Right lobe of liver (tissue), 6 donors: Measurements from ENCODE around the gene CACNA1B. TPM values are rescaled to one million over a fixed set of nuclear protein-coding genes. Genes with fewer than 3 reads are reported as not detected.
A peak's percentile ranks its signal among the peaks of the same experiment; 100 is the strongest.

ENCODE experiments used
- ATAC-seq, 4 donors: fragments of 200-7000 bp; cut with Tn5 transposase; one replicate each; pipeline ENCODE4 v1.9.1; 2020; ENCODE audit warnings: mild to moderate bottlenecking in 4 of 4, moderate library complexity in 4 of 4
- DNase-seq, 3 donors: peaks; one replicate each; pipeline ENCODE4 v3.0.0-alpha.2; 2020
- H3K27ac ChIP-seq, 3 donors: fragments of 200-600 bp; one replicate each; pipeline ENCODE4 v1.8.0; 2022
- H3K27me3 ChIP-seq, 2 donors: fragments of 200-600 bp; one replicate each; pipeline ENCODE4 v1.8.0; 2022
- H3K36me3 ChIP-seq, 4 donors: fragments of 200-600 bp; sonication (generic) in 1 of 4; one replicate each; pipeline versions ENCODE4 v1.5.1 to v1.8.0; 2017 to 2022; ENCODE audit warnings: control low read depth in 1 of 4
- H3K4me1 ChIP-seq, 4 donors: fragments of 200-600 bp; sonication (generic) in 1 of 4; one replicate each; pipeline versions ENCODE4 v1.5.1 to v1.8.0; 2017 to 2022; ENCODE audit warnings: control low read depth in 1 of 4
- H3K4me3 ChIP-seq, 3 donors: fragments of 200-600 bp; one replicate each; pipeline ENCODE4 v1.8.0; 2022
- H3K9me3 ChIP-seq, 4 donors: fragments of 200-600 bp; sonication (generic) in 1 of 4; one replicate each; pipeline versions ENCODE4 v1.5.1 to v1.8.0; 2017 to 2022; ENCODE audit warnings: control low read depth in 1 of 4
- CTCF ChIP-seq, 4 donors: fragments of 200-600 bp in 3 of 4; fragments of 450-650 bp in 1 of 4; IDR thresholded peaks; one replicate each; pipeline versions ENCODE4 v1.5.1 to v1.8.0; 2016 to 2022; ENCODE audit warnings: antibody characterized with exemption in 4 of 4, mild to moderate bottlenecking in 2 of 4
- POLR2A ChIP-seq: fragments of 450-650 bp; IDR thresholded peaks from one replicate; pipeline ENCODE4 v1.6.1; 2017; ENCODE audit warnings: antibody characterized with exemption, mild to moderate bottlenecking
- WGBS: methylation state at CpG from one replicate; pipeline ENCODE4 v1.1.6; 2018; ENCODE audit warnings: low coverage, low lambda C conversion rate; ENCODE audit not compliant: insufficient coverage; ENCODE audit errors: missing lambda C conversion rate; 5-methylcytosine and 5-hydroxymethylcytosine counted together
- intact Hi-C, 2 donors: fragments of 100-400 bp; cut with DNase I; formaldehyde crosslinking; loops; one replicate each; pipeline versions ENCODE4 v1.11.2 to v1.14.1; 2022
- total RNA-seq, 6 experiments: library from RNA; depleted of rRNA in 2 of 6; stranded (reverse); fragments of >200 nt in 2 of 6; fragmentation: NEBNext Ultra II Directional in 3 of 6; extraction: Animal tissue kit (Norgen Biotek cat#: 25700) in 3 of 6; gene quantifications; one replicate each; pipeline versions ENCODE4 v1.1.0 to v1.2.4, GENCODE V29; 2016 to 2023
- donor health status: DM: no; HTN: yes; CAD: no.
- donor health status: DM: no; HTN: no; CAD: no.
- donor health status: DM: no; HTN: no; CAD: no.
- donor health status: DM: no; HTN: yes; CAD: no.
- donor health status: DM: no; HTN: yes; CAD: no.

The CACNA1B gene
- total RNA-seq, 6 experiments from 2014 or later, result not detected

- ATAC-seq, result no peak
- Histone ChIP-seq H3K27ac (no peak overlapping the region), H3K4me1 (no peaks in the 10 kb centered on the region), H3K36me3 (no peaks in the 10 kb centered on the region), H3K9me3 (no peaks in the 10 kb centered on the region), H3K27me3 (no peaks in the 10 kb centered on the region), H3K4me3 (no peak overlapping the region)
- WGBS, result 50% methylated on average over 6 of the region's 6 CpGs
- TF ChIP-seq POLR2A (no peak), CTCF (IDR thresholded peaks at IDR 0.05) (no peak)
- intact Hi-C loops, result no loop called here
- peak in 1 of 3 donors; percentile 38 for DNase-seq
Measured at GRCh38 chr9:138117836-138118235, 240.3 kb downstream of the CACNA1B start.

GRCh38 chr9:138118601-138119071 lies 241.1 kb downstream of the CACNA1B start:
- ATAC-seq (no peak), DNase-seq (peak in 1 of 3 donors; percentile 37)
- intact Hi-C loops, result no loop called here
- Histone ChIP-seq H3K4me3 (no peak overlapping the region), H3K36me3 (no peaks in the 10 kb centered on the region), H3K27ac (no peak overlapping the region), H3K9me3 (no peaks in the 10 kb centered on the region), H3K27me3 (no peaks in the 10 kb centered on the region), H3K4me1 (no peaks in the 10 kb centered on the region)
- 72% methylated on average over 5 of the region's 14 CpGs for WGBS
- no peak for TF ChIP-seq POLR2A
- TF ChIP-seq CTCF (IDR thresholded peaks at IDR 0.05), result no peak

GRCh38 chr9:138119202-138120027 lies 241.8 kb downstream of the CACNA1B start:
- DNase-seq (peak in 1 of 3 donors; percentile 33), ATAC-seq (no peak)
- no peaks in the 10 kb centered on the region for H3K36me3 ChIP-seq
- H3K27ac ChIP-seq, result no peak overlapping the region
- TF ChIP-seq POLR2A (no peak), CTCF (IDR thresholded peaks at IDR 0.05) (no peak)
- no peaks in the 10 kb centered on the region for H3K4me1 ChIP-seq
- H3K9me3 ChIP-seq, result no peaks in the 10 kb centered on the region
- WGBS, result 79% methylated on average over 9 of the region's 25 CpGs
- intact Hi-C loops, result no loop called here
- no peaks in the 10 kb centered on the region for H3K27me3 ChIP-seq
- H3K4me3 ChIP-seq, result no peak overlapping the region

- 90% methylated on average over 8 of the region's 23 CpGs for WGBS
- no peaks in the 10 kb centered on the region for H3K9me3 ChIP-seq
- intact Hi-C loops, result no loop called here
- H3K27ac ChIP-seq, result no peak overlapping the region
- H3K36me3 ChIP-seq, result no peaks in the 10 kb centered on the region
- TF ChIP-seq POLR2A (no peak), CTCF (IDR thresholded peaks at IDR 0.05) (no peak)
- H3K4me1 ChIP-seq, result no peaks in the 10 kb centered on the region
- H3K27me3 ChIP-seq, result no peaks in the 10 kb centered on the region
- DNase-seq (peak in 1 of 3 donors; percentile 31), ATAC-seq (no peak)
- no peak overlapping the region for H3K4me3 ChIP-seq
Measured at GRCh38 chr9:138120072-138120471, 242.5 kb downstream of the CACNA1B start.
